ENCODE measurements around the gene HAUS7. TPM values are rescaled to one million over a fixed set of nuclear protein-coding genes. Genes with fewer than 3 reads are reported as not detected.

HAUS7 gene
- total RNA-seq, 1 experiment from 2014 or later, result 28.9 TPM

DNA sequence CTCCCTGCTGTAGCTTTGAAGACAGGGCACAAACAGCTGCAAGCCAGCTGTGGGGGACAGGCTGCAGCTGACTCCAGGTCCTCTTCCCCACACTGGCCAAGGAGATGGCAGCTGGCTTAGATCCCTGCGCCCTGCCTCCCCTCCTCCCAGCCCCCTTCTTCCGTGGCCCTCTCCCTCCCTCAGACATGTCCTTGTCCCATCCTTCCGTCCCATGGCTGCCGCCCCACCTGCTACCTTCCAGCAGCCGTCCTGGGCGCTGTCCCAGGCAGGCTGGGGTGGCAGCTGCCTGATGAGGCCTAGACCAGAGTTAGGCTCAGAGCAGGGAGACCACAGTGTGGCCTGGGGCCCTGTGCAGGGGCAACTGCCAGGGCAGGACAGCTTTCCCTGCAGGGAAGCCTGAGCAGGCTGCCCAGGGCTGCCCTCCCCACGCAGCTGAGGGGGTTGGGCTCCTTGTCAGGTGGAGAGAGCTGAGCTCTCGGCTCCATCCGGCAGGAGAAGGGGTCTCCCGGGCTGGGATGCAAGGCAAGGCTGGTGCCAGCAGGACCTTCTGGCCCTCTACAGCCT is 21.1 kb upstream of the HAUS7 start:
- BruUV-seq (replicated peaks), result no TSS peak
- H3K4me1 ChIP-seq (ENCODE audit: control insufficient read depth in 1 of 2, insufficient read depth in 2 of 2, low read length in 2 of 2), result no peaks in the 10 kb centered on the region
- ChIA-PET POLR2A (no interaction called here), CTCF (no interaction called here), RAD21 (ENCODE audit: low non-redundant PET in 1 of 2, low total read pairs in 2 of 2, uncharacterized antibody in 2 of 2, unreplicated experiment in 2 of 2) (no interaction called here)
- DNase-seq (ENCODE audit: low read depth, low spot score), result no peak
- no peak overlapping the region for H3K9ac ChIP-seq (ENCODE audit: low read length)
- TF ChIP-seq ATF3 (IDR thresholded peaks at IDR 0.05) (no peak), POLR2A (IDR thresholded peaks at IDR 0.05; ENCODE audit: borderline replicate concordance, extremely low read depth, insufficient read depth, insufficient read length) (no peak), EGR1 (IDR thresholded peaks at IDR 0.05; ENCODE audit: low read depth) (no peak), CTCF (IDR thresholded peaks at IDR 0.05 in 2 of 3, conservative IDR thresholded peaks at IDR 0.05 in 1 of 3; ENCODE audit: borderline replicate concordance in 1 of 3, insufficient read depth in 1 of 3, low read depth in 2 of 3, low read length in 2 of 3) (no peak), SIN3A (IDR thresholded peaks at IDR 0.05; ENCODE audit: low read depth) (no peak), CEBPB (IDR thresholded peaks at IDR 0.05; ENCODE audit: low read depth) (no peak), FOSL1 (IDR thresholded peaks at IDR 0.05; ENCODE audit: low read depth) (no peak), SP1 (IDR thresholded peaks at IDR 0.05; ENCODE audit: low read depth) (no peak), TCF7L2 (IDR thresholded peaks at IDR 0.05; ENCODE audit: borderline replicate concordance, extremely low read depth, insufficient read depth, insufficient read length) (no peak), POLR2AphosphoS5 (IDR thresholded peaks at IDR 0.05; ENCODE audit: low read depth, low read length) (no peak)
- no peaks in the 10 kb centered on the region for H3K27me3 ChIP-seq (ENCODE audit: insufficient read depth, low read length)
- no peaks in the 10 kb centered on the region for H4K20me1 ChIP-seq (ENCODE audit: insufficient read depth)
- H2AFZ ChIP-seq (ENCODE audit: low read depth, low read length, poor library complexity, severe bottlenecking), result no peak overlapping the region
- H3K4me3 ChIP-seq (replicated peaks in 1 of 2; ENCODE audit: low read depth in 1 of 2, low read length in 2 of 2), result no peak overlapping the region
- H3K4me2 ChIP-seq (ENCODE audit: low read length), result no peak overlapping the region
- ATAC-seq, result no peak
- no peaks in the 10 kb centered on the region for H3K79me2 ChIP-seq (ENCODE audit: insufficient read depth, low read length)
- intact Hi-C loops (cut with micrococcal nuclease), result no loop called here
- H3K9me2 ChIP-seq (ENCODE audit: insufficient read depth), result no peaks in the 10 kb centered on the region
- H3K9me3 ChIP-seq (ENCODE audit: control insufficient read depth in 1 of 2, insufficient read depth in 1 of 2, low read depth in 1 of 2, low read length in 2 of 2), result no peaks in the 10 kb centered on the region
- H3K36me3 ChIP-seq (ENCODE audit: control insufficient read depth in 1 of 2, insufficient read depth in 2 of 2, low read length in 2 of 2), result no peaks in the 10 kb centered on the region
- no peak overlapping the region for H3K27ac ChIP-seq (ENCODE audit: low read depth, low read length)

All from HCT116 (cell line).